Subcutaneous adipose tissue (tissue), 4 donors: Measurements from ENCODE around the gene DNALI1. TPM values are rescaled to one million over a fixed set of nuclear protein-coding genes. Genes with fewer than 3 reads are reported as not detected.

Source experiments
- CTCF ChIP-seq: fragments of 450-650 bp; IDR thresholded peaks from one replicate; pipeline ENCODE4 v1.5.1; 2016; ENCODE audit warnings: low read depth, mild to moderate bottlenecking, control low read depth, antibody characterized with exemption, moderate library complexity
- total RNA-seq, 4 donors: library from RNA; depleted of rRNA; stranded (reverse); fragments of >200 nt; gene quantifications; one replicate each; pipeline ENCODE4 v1.1.0, GENCODE V29; 2016

DNALI1 gene
- 1 to 10 TPM; 1.3 to 4.2 (median 2.6) TPM for total RNA-seq

DNA sequence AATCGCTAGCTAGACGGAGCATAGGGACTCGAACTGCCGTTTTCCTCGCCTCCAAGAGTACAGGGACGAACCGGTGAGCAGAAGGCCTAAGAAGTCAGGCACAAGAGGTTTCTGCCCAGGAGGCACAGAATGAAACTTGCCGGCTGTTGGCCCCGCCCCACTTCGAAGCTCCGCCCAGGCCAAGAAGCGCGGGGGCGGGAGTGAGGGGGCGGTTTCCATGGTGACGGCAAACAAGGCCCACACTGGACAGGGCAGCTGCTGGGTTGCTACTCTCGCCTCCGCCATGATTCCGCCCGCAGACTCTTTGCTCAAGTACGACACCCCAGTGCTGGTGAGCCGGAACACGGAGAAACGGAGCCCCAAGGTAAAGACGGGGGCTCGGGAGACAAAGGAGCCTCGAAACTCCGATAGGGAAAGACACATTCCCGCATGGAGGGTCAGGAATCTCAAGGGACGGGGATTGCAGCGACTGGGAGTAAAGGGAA lies at the start of gene DNALI1:
TSS of gene DNALI1 (plus strand) at position 229 of the 485 bp plus-strand sequence. CDS start at position 284, 55 bp downstream.
- TF ChIP-seq CTCF = no peak

- TF ChIP-seq CTCF = no peak
These were observed 47.6 kb upstream of the DNALI1 start for GRCh38 chr1:37509181-37509580.

DNA sequence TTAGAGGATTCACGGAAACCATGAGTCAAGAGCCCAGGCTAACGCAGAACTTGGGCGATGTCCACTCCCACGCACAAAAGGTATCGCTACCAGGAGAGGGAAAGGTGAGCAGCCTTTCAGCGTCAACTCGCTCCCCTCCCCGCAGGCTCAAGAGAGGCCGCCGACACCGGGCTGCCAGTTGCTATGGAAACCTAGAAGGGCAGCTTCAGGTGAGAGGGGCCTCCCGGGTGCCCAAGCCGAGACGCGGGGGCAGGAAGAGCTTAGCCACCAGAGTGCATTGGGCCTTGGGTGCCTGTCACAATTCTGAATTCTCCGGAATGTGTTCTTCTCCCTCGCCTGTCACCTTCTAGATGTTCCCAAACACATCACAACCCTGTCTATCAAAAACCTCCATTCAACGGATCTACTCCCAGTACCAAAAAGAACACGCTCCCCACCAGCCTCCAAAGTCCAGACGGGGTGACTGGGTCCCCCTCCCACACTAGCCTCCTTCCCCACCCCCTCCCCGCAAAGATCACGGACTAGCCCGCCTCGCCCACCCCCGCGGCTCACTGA lies 42.9 kb upstream of the DNALI1 start:
- TF ChIP-seq CTCF = no peak

GRCh38 chr1:37514350-37515184 lies 42.2 kb upstream of the DNALI1 start, which contains the start of gene MEAF6:
Gene MEAF6 (minus strand): TSS chr1:37514766. CDS start chr1:37514746, 20 bp downstream.
- TF ChIP-seq CTCF = no peak

GRCh38 chr1:37515185-37516034 lies 41.3 kb upstream of the DNALI1 start:
- no peak for TF ChIP-seq CTCF

DNA sequence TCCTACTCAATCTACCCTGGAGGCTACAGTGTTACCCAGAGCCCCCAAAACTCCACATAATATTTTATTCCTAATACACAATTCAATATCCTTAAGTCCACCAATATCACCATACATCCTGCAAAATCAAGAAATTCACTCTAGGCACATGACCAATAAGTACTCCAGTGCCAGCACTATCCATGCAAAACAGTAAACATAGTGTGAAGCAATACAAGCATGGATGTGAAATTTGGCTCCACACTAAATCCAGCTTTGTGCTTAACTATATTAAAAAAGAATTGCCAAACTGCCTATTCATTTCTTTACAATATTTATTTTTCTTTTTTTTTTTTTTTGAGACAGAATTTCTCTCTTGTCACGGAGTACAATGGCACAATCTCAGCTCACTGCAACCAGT lies 39.2 kb upstream of the DNALI1 start:
- no peak for TF ChIP-seq CTCF

GRCh38 chr1:37519613-37520012 lies 37.1 kb upstream of the DNALI1 start:
- TF ChIP-seq CTCF = no peak
